AG04449 (cell line): ENCODE measurements around the gene MGAT5.
A peak's percentile ranks its signal among the peaks of the same experiment; 100 is the strongest.

ENCODE experiments used
- CTCF ChIA-PET: fragments of 350-600 bp; formaldehyde crosslinking; extraction: SDS; loops from one replicate; lab custom pipeline; 2021; ENCODE audit warnings: antibody characterized with exemption; lab: Yijun Ruan, JAX
- POLR2A ChIA-PET: fragments of 400-600, 350-600 bp; formaldehyde crosslinking; extraction: SDS; loops from one replicate; lab custom pipeline; 2020; ENCODE audit warnings: antibody characterized with exemption, inconsistent platforms; lab: Yijun Ruan, JAX
- DNase-seq: peaks from one replicate; pipeline ENCODE4 v3.0.0-alpha.2; 2010; ENCODE audit warnings: low read depth, low spot score
- H3K4me3 ChIP-seq: 2 replicates; pipeline ENCODE4 v1.5.1; 2011; ENCODE audit warnings: low read depth, mild to moderate bottlenecking, control low read depth, low read length
- CTCF ChIP-seq: IDR thresholded peaks from one replicate; pipeline ENCODE4 v1.5.1; 2011; ENCODE audit warnings: mild to moderate bottlenecking, moderate library complexity, low read length, control low read depth, inconsistent platforms; ENCODE audit not compliant: insufficient read depth; ENCODE audit errors: missing control alignments

MGAT5 gene

GRCh38 chr2:134411279-134411827 is 157.5 kb downstream of the MGAT5 start:
- no peak overlapping the region for H3K4me3 ChIP-seq
- CTCF ChIA-PET: interaction anchor here (0.8 to 7.0 kb wide), 32 partner anchors 9 to 526 kb away, joined by 3 to 147 read pairs (median 6); partner anchors contain the start of gene MGAT5
- TF ChIP-seq CTCF: no peak
- no peak for DNase-seq
- POLR2A ChIA-PET: interaction anchor here (0.9 to 1.0 kb wide), 4 partner anchors 9 to 525 kb away, joined by 3 to 4 read pairs (median 4); no protein-coding TSS in a partner anchor

GRCh38 chr2:134411828-134412638 is 158.2 kb downstream of the MGAT5 start:
- ChIA-PET CTCF (interaction anchor here (0.8 to 7.0 kb wide), 35 partner anchors 8 to 531 kb away, joined by 3 to 147 read pairs (median 5); partner anchors contain the start of gene MGAT5), POLR2A (interaction anchor here (0.9 to 1.0 kb wide), 2 partner anchors 294 to 525 kb away, joined by 3 to 4 read pairs; no protein-coding TSS in a partner anchor)
- no peak overlapping the region for H3K4me3 ChIP-seq
- peak; percentile 86 for TF ChIP-seq CTCF
- DNase-seq: no peak

GRCh38 chr2:134412639-134412999 is 158.7 kb downstream of the MGAT5 start:
- ChIA-PET CTCF (interaction anchor here (0.7 to 7.0 kb wide), 24 partner anchors 8 to 532 kb away, joined by 3 to 147 read pairs (median 10); partner anchors contain the start of gene MGAT5), POLR2A (interaction anchor here (1.0 kb wide), 1 partner anchor 526 kb away, joined by 3 read pairs; no protein-coding TSS in a partner anchor)
- no peak overlapping the region for H3K4me3 ChIP-seq
- TF ChIP-seq CTCF: no peak
- DNase-seq: no peak

- POLR2A ChIA-PET: no interaction called here
- no peak for TF ChIP-seq CTCF
- no peak overlapping the region for H3K4me3 ChIP-seq
- CTCF ChIA-PET: interaction anchor here (0.7 to 7.0 kb wide), 12 partner anchors 11 to 528 kb away, joined by 3 to 147 read pairs (median 26); no protein-coding TSS in a partner anchor
- no peak for DNase-seq
Observed at GRCh38 chr2:134413430-134413829, 159.6 kb downstream of the MGAT5 start.

- ChIA-PET POLR2A (no interaction called here), CTCF (interaction anchor here (3.5 to 7.0 kb wide), 6 partner anchors 10 to 528 kb away, joined by 23 to 147 read pairs (median 56); no protein-coding TSS in a partner anchor)
- H3K4me3 ChIP-seq: no peak overlapping the region
- TF ChIP-seq CTCF: no peak
- no peak for DNase-seq
Observed at GRCh38 chr2:134413912-134414311, 160.0 kb downstream of the MGAT5 start.

GRCh38 chr2:134416018-134416417 is 162.1 kb downstream of the MGAT5 start:
- no peak for TF ChIP-seq CTCF
- no peak overlapping the region for H3K4me3 ChIP-seq
- DNase-seq: no peak
- POLR2A ChIA-PET: no interaction called here
- CTCF ChIA-PET: interaction anchor here (0.9 to 1.7 kb wide), 3 partner anchors 41 to 529 kb away, joined by 3 to 6 read pairs (median 4); no protein-coding TSS in a partner anchor
